NCI-H128 (cell line): Measurements from ENCODE around the gene PBLD.
"Not testable (repeated sequence)": the region's sequence is repeated elsewhere in the genome, so short reads cannot be mapped to it uniquely, and the experiment has no call there.

ENCODE experiments used
- DNase-seq: peaks from one replicate; lab custom pipeline; 2025; ENCODE audit not compliant: unreplicated experiment; lab: John Stamatoyannopoulos, UW

Gene PBLD

GRCh38 chr10:68331455-68332258 is 1.1 kb downstream of the PBLD start, which contains the start of gene HNRNPH3:
TSS of gene HNRNPH3 (plus strand) at chr10:68332064. CDS start at chr10:68337222, 5,158 bp downstream.
- DNase-seq = peak; percentile 90

- DNase-seq = no peak
Measured at GRCh38 chr10:68330852-68331454, 1.8 kb downstream of the PBLD start.

- DNase-seq = no peak
Measured at GRCh38 chr10:68329506-68329861, 3.2 kb downstream of the PBLD start.

GRCh38 chr10:68327889-68328786 is 4.6 kb downstream of the PBLD start:
- DNase-seq = no peak

- DNase-seq = not testable (repeated sequence)
Measured at GRCh38 chr10:68324396-68324795, 8.3 kb downstream of the PBLD start.

GRCh38 chr10:68318331-68319059 is 14.2 kb downstream of the PBLD start:
- DNase-seq = no peak

- DNase-seq = no peak
Measured at GRCh38 chr10:68315582-68315981, 17.1 kb downstream of the PBLD start.

- DNase-seq = not testable (repeated sequence)
Measured at GRCh38 chr10:68314930-68315329, 17.8 kb downstream of the PBLD start.

GRCh38 chr10:68310531-68310930 is 22.2 kb downstream of the PBLD start:
- no peak for DNase-seq

- DNase-seq = no peak
Measured at GRCh38 chr10:68305854-68306253, 26.9 kb downstream of the PBLD start.

- DNase-seq = no peak
Measured at GRCh38 chr10:68303849-68304412, 28.8 kb downstream of the PBLD start.

- no peak for DNase-seq
Measured at GRCh38 chr10:68302871-68303270, 29.9 kb downstream of the PBLD start.

- DNase-seq = no peak
Measured at GRCh38 chr10:68302503-68302823, 30.3 kb downstream of the PBLD start.

- no peak for DNase-seq
Measured at GRCh38 chr10:68301790-68302502, 30.8 kb downstream of the PBLD start.

GRCh38 chr10:68301301-68301700 is 31.4 kb downstream of the PBLD start:
- DNase-seq = no peak

- no peak for DNase-seq
Measured at GRCh38 chr10:68296843-68297663, 35.7 kb downstream of the PBLD start.

GRCh38 chr10:68290736-68291135 is 42.0 kb downstream of the PBLD start:
- DNase-seq = no peak

GRCh38 chr10:68288717-68289116 is 44.0 kb downstream of the PBLD start:
- no peak for DNase-seq
